HG02870 (cell line): ENCODE data around the gene NOG.

ENCODE experiments used
- ATAC-seq: cut with Tn5 transposase; IDR thresholded peaks from one replicate; pipeline ENCODE4 v1.9.1; 2021; ENCODE audit warnings: mild to moderate bottlenecking, moderate library complexity; ENCODE audit not compliant: unreplicated experiment

The NOG gene

GRCh38 chr17:56635641-56636040 lies 42.1 kb downstream of the NOG start:
- no peak for ATAC-seq

- ATAC-seq, result no peak
These were observed 42.8 kb downstream of the NOG start for GRCh38 chr17:56636265-56636664.

GRCh38 chr17:56637254-56637653 lies 43.8 kb downstream of the NOG start:
- no peak for ATAC-seq

- no peak for ATAC-seq
These were observed 45.1 kb downstream of the NOG start for GRCh38 chr17:56638591-56639051.

- no peak for ATAC-seq
These were observed 46.0 kb downstream of the NOG start for GRCh38 chr17:56639517-56639916.

- no peak for ATAC-seq
These were observed 46.6 kb downstream of the NOG start for GRCh38 chr17:56640116-56640515.

- no peak for ATAC-seq
These were observed 47.9 kb downstream of the NOG start for GRCh38 chr17:56641373-56641772.

- ATAC-seq, result no peak
These were observed 48.4 kb downstream of the NOG start for GRCh38 chr17:56641894-56642293.

- no peak for ATAC-seq
These were observed 48.9 kb downstream of the NOG start for GRCh38 chr17:56642424-56642823.
